ENCODE data around the gene ITM2C. TPM values are rescaled to one million over a fixed set of nuclear protein-coding genes. Genes with fewer than 3 reads are reported as not detected.

Gene ITM2C
- total and polyA plus RNA-seq, 2 of the 13 experiments (the other 11 are each of a cell fraction or from before 2014, with no cell fraction given), result 70.5 to 270 TPM

GRCh38 chr2:230898016-230898712 is 33.4 kb downstream of the ITM2C start (continued):
- TF ChIP-seq ZNF609 (CRISPR knock-in tag; IDR thresholded peaks at IDR 0.05; ENCODE audit: borderline replicate concordance), result no peak

GRCh38 chr2:230898713-230899091 is 34.0 kb downstream of the ITM2C start:
- H3K27ac ChIP-seq (ENCODE audit: extremely low read length, insufficient read depth, low read length), result no peak overlapping the region
- no peaks in the 10 kb centered on the region for H3K79me2 ChIP-seq (ENCODE audit: insufficient read depth, low read length)
- in situ Hi-C loops (cut with HindIII; ENCODE audit: extremely low pct_ligation_motif_present, low pct_unique_long_range_greater_than_20kb) (no loop called here), intact Hi-C loops (cut with micrococcal nuclease; ENCODE audit: unreplicated experiment) (no loop called here)
- no peak overlapping the region for H3K4me3 ChIP-seq (replicated peaks in 1 of 3; ENCODE audit: insufficient read depth in 1 of 3, low read depth in 2 of 3, low read length in 3 of 3)
- no peaks in the 10 kb centered on the region for H3K4me1 ChIP-seq (ENCODE audit: insufficient read depth, low read length)
- POLR2A ChIA-PET, result no interaction called here
- H3K9ac ChIP-seq (ENCODE audit: insufficient read depth, low read depth, low read length), result no peak overlapping the region
- no peaks in the 10 kb centered on the region for H3K9me3 ChIP-seq (ENCODE audit: low read length)
- no TSS peak for BruUV-seq (replicated peaks)
- H2AFZ ChIP-seq (ENCODE audit: low read length), result no peak overlapping the region
- no peak for FAIRE-seq
- ATAC-seq, result peak; percentile 9; the same call in 1 of the 3 replicates
- no peak for DNase-seq (ENCODE audit: low spot score)
- 4% methylated on average over 8 of the region's 8 CpGs for WGBS (ENCODE audit: low lambda C conversion rate)
- CTCF ChIA-PET (ENCODE audit: low intra/inter-chr PET ratio, low total read pairs), result no interaction called here
- peaks cover 2 to 60% of the 10 kb centered on the region in 2 experiments for H3K27me3 ChIP-seq (ENCODE audit: control insufficient read depth in 1 of 2, insufficient read depth in 2 of 2, low read length in 2 of 2)
- no peaks in the 10 kb centered on the region for H4K20me1 ChIP-seq (ENCODE audit: insufficient read depth, low read length)
- H3K36me3 ChIP-seq (replicated peaks in 1 of 2; ENCODE audit: control insufficient read depth in 1 of 2, insufficient read depth in 2 of 2, low read length in 2 of 2), result no peaks in the 10 kb centered on the region
- H3K4me2 ChIP-seq (ENCODE audit: low read depth, low read length), result no peak overlapping the region
- TF ChIP-seq TFDP2 (CRISPR knock-in tag; IDR thresholded peaks at IDR 0.05) (no peak), GABPB1 (CRISPR knock-in tag; IDR thresholded peaks at IDR 0.05) (no peak), JDP2 (CRISPR knock-in tag; IDR thresholded peaks at IDR 0.05; ENCODE audit: borderline replicate concordance) (no peak), ESRRA (CRISPR knock-in tag; IDR thresholded peaks at IDR 0.05; ENCODE audit: low read depth) (no peak), ZC3H13 (CRISPR knock-in tag; IDR thresholded peaks at IDR 0.05) (no peak), DZIP1 (CRISPR knock-in tag; IDR thresholded peaks at IDR 0.05) (no peak), MEF2D (CRISPR knock-in tag; IDR thresholded peaks at IDR 0.05) (no peak), ZFP36 (IDR thresholded peaks at IDR 0.05; ENCODE audit: borderline replicate concordance, low read depth, low read length, partially characterized antibody) (no peak), RFXAP (CRISPR knock-in tag; IDR thresholded peaks at IDR 0.05; ENCODE audit: borderline replicate concordance) (no peak), ZNF740 (CRISPR knock-in tag; IDR thresholded peaks at IDR 0.05) (no peak), GZF1 (CRISPR knock-in tag; IDR thresholded peaks at IDR 0.05) (no peak), ZNF282 (IDR thresholded peaks at IDR 0.05; ENCODE audit: partially characterized antibody) (no peak)
